ENCODE measurements around the gene CACNB4.

- TF ChIP-seq CTCF (IDR thresholded peaks at IDR 0.05; ENCODE audit: insufficient read depth, low read length) (no peak), REST (IDR thresholded peaks at IDR 0.05; ENCODE audit: insufficient replicate concordance, low read depth) (no peak)
These were observed 170.5 kb downstream of the CACNB4 start for GRCh38 chr2:151928380-151928779.
